GM21786 (cell line): ENCODE data around the gene CHST12.
A peak's percentile ranks its signal among the peaks of the same experiment; 100 is the strongest.
"Not testable (repeated sequence)": the region's sequence is repeated elsewhere in the genome, so short reads cannot be mapped to it uniquely, and the experiment has no call there.

Experiments used
- ATAC-seq: cut with Tn5 transposase; IDR thresholded peaks from one replicate; pipeline ENCODE4 v1.9.1; 2021; ENCODE audit not compliant: unreplicated experiment

Gene CHST12

GRCh38 chr7:2403718-2404648, 572 bp downstream of the CHST12 start:
- ATAC-seq = no peak

DNA sequence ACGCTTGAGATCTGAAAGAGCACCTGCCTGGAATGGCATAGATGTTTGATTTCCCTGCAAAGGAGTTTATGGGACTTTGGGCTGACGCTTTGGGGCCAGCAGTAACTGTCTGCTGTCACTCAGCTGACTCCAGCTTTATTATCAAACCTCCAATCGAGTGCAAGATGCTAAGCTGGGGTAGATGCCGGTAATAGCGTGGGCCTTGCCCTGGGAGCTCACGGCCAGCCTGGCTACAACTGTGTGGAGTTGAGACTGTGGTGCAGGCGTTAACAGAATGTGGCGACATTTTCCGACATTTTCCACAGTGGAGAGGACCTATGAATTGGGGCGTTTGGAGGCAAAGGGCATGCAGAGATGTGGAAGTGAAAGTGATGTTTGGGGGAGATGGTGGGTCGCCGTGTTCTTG, 1.3 kb downstream of the CHST12 start:
- ATAC-seq = no peak

DNA sequence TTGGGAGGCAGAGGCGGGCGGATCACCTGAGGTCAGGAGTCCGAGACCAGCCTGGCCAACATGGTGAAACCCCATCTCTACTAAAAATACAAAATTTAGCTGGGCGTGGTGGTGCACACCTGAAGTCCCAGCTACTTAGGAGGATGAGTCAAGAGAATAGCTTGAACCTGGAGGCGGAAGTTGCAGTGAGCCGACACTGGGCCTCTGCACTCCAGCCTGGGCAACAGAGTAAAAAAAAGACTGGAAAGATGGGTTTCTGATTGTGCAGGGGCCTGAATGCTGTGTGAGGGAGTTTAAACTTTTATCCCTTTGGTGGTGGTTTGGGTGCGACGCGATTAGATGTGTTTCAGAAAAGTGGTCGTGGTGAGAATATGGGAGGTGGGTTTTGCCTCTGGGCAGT, 1.8 kb downstream of the CHST12 start:
- ATAC-seq = no peak

- ATAC-seq = peak; percentile 42
Measured at GRCh38 chr7:2405601-2406345, 2.4 kb downstream of the CHST12 start.

DNA sequence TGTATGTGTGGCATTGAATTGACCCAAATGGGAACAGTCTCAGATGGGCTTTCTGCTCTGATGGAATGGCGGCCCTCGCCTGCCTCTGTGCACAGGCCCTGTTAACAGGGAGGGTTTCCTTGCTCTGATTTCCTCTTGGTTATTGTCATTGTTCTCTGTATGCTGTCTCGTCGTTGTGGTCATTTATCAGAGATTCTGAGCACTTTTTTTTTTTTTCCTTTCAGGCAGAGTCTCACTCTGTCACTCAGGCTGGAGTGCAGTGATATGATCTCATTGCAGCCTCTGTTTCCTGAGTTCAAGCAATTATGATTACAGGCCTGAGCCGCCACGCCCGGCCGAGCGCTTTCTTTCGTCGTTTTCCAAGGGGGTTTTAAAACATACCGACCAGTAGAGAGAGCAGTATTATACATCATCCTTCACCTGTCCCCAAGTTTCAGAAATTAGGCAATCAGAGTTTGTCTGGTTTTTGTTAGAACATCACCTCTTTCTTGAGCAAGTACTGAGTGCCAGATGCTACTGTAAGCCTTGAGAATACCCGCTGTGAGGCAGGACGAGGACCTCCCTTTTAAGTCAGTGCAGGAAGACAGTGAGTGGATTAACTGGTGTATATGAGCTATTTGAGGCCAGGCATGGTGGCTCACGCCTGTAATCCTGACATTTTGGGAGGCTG, 6.5 kb downstream of the CHST12 start:
- ATAC-seq = no peak

DNA sequence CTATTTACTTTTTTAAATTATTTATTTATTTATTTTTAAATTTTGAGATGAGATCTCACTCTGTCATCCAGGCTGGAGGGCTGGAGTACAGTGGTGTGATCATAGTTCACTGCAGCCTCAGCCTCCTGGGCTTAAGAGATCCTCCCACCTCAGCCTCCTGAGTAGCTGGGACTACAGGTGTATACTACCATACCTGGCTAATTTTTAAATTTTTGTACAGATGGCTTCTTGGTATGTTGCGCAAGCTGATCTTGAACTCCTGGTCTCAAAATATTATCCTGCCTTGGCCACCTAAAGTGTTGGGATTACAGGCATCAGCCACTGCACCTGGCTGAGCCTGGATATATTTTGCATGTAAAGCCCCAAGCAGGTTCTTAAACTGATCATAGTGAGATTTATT, 7.6 kb downstream of the CHST12 start:
- ATAC-seq = no peak

- no peak for ATAC-seq
Measured at GRCh38 chr7:2411815-2412586, 8.6 kb downstream of the CHST12 start.

DNA sequence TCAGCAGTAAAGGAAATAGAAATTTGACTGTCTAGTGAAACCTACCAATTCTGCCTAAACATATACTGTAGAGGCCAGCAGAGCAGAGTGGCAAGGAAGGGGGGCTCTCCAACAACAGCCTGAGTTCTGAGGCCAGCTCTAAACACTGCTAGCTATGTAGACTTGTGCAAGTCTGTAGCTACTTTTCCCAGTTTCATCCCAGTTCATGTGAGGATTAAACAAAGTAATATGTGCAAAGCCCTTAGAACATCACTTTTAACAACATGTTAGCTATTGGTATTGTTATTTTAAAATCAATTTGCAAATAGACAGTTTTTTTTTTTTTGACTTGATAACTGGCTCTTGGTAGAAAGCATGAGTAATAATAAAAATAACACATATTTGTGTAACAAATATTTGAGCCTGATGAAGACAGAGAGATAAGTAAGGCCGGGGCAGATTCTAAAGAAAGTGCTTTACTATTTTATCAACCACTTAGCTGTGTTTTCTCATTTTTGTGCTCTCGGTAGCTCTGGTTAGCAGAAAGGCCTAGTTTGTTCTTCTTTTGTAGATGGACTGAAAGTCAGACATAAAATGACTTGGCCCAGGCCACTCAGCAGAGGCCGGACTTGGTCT, 9.3 kb downstream of the CHST12 start:
- no peak for ATAC-seq

GRCh38 chr7:2416063-2416462, 12.7 kb downstream of the CHST12 start:
- ATAC-seq = no peak

DNA sequence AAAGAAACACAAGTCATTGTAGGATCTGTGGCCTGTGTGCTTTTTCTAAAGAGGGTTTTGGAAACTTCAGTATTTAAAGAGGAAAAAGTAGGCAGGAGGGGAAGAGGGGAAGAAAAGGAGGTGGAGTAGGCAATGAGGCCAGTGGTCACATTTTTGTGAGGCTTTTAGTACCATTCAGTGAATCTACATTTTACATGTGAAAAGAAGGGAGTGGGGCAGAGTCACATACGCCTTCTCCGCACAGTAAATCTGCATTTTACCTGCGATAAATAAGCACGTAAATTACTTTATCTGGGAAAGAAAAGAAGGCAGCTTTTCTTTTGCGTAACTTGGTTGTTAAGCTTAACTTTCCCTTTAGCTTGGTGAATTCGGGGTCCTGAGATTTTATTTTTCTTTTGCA, 13.2 kb downstream of the CHST12 start:
- no peak for ATAC-seq

GRCh38 chr7:2417178-2417577, 13.8 kb downstream of the CHST12 start:
- ATAC-seq = not testable (repeated sequence)

GRCh38 chr7:2417981-2418481, 14.6 kb downstream of the CHST12 start:
- ATAC-seq = no peak

GRCh38 chr7:2420216-2420933, 17.0 kb downstream of the CHST12 start:
- ATAC-seq = no peak

- ATAC-seq = no peak
Measured at GRCh38 chr7:2421943-2422310, 18.5 kb downstream of the CHST12 start.

DNA sequence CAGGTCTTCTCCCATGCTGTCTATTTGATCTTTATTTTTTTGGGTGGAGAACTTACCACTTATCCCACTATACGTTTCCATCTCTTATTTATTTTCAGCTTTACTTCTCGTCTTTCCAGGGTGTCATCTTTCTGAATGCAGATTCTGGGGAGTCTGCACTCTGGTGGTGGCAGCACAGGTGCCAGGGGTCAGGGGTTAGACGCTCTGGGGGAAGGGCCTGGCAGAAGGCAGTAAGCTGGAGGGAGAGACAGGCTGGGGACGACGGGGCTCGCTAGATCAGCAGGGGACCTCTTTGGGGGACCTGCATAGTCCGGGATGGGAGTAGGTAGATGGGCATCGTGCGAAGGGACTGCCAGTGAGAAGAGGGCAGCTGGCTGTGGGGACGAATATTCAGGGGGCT, 22.3 kb downstream of the CHST12 start:
- ATAC-seq = no peak

DNA sequence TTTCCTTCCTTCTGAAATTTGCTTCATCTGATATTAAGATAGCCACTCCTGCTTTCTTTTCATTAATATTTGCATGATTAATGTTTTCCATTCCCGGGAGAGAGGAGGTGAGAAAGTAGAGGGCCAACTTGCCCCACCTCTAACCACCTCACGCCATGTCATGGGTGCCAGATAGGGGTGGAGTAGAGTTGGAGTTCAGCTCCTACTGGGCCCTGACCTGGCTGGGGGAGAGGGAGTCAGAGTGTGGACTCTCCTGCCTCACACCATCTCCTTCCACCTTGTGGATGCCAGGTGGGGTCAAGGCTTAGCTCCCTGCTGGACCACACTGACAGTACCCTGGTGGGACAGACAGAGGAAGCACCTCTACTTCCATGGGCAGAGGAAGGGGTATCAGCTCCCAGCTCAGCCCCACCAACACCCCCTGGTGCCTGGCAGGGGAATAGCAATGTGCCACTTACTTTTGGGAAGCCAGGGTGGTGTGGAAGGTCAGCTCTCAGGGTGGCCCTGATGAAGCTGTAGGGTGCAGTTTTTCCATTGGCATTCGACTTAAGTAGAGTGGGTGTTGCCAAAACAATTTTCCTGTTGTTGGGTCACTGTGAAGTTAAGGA, 28.0 kb downstream of the CHST12 start:
- no peak for ATAC-seq

GRCh38 chr7:2432910-2433712, 29.7 kb downstream of the CHST12 start:
- no peak for ATAC-seq
